Measurements from ENCODE around the gene TOP2A.

TOP2A gene

DNA sequence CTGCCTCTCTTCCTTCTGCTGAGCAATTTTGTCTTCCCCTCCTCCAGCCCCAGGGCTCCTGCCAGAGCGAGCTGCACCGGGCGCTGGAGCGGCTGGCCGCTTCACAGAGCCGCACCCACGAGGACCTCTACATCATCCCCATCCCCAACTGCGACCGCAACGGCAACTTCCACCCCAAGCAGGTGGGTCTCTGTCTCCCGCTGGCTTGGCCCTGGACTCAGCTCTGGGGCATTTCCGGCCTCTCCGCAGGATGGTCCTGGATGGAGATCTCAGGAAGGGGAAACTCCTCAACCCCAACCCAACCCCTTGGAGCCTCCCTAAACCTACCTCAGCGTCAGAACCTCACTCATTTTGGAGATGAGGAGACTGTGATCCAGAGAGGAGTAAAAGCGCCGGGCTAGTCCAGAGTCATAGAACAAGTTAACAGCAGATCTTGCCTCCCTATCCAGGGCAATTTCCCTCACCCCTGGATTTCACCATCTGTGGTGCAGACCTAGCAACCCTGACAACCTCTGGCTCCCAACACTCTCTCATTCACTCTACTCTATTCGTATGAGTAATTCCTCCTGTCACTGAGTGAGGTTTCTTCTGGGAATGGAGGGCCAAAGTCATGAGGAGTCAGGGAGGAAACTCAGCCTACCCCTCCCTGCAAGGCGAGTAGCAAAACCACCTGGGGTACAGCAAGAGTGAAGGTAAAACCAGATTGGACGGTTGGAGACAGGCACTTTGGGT lies 36.4 kb upstream of the TOP2A start:
- no peak for DNase-seq

DNA sequence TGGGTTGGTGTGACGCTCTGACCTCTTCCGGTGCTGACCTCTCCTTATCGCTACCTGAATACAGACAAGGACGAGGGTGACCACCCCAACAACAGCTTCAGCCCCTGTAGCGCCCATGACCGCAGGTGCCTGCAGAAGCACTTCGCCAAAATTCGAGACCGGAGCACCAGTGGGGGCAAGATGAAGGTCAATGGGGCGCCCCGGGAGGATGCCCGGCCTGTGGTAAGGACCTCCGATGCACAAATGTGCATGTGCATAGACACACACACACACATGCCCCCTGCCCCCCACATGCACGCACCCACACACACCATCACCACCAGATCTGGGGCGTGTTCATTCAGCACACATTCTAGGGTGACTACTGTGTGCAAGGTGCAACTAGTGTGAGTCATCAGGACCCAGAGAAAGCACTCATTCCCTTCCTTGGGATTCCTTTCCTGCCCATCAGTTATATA lies 35.3 kb upstream of the TOP2A start:
- no peak for DNase-seq

DNA sequence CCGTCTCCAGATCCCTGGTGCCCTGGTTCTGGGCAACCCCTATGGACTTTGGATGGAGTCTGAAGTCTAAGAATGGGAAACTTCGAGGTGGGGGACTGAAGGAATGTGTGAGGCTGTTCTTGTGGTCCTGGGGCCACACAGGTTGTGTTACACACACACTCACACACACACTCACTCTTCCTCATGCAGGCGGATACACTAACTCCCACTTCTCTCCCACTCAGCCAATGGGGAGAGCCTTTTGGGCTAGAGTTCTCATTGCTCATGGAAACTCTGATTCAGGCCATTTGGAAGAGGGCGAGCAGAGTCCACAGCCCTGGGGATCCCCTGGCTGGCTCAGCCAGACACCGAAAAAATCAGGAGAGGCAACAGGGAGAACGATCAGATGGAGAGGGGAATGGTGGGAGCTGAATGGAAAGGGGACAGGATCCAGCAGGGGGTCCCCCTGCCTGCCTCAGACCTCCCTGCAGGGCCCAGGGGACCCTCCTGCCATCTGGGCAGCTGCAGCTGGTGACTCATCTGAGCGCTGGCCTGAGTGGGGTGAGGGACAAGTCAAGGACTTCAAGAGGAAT lies 34.6 kb upstream of the TOP2A start:
- no peak for DNase-seq

DNA sequence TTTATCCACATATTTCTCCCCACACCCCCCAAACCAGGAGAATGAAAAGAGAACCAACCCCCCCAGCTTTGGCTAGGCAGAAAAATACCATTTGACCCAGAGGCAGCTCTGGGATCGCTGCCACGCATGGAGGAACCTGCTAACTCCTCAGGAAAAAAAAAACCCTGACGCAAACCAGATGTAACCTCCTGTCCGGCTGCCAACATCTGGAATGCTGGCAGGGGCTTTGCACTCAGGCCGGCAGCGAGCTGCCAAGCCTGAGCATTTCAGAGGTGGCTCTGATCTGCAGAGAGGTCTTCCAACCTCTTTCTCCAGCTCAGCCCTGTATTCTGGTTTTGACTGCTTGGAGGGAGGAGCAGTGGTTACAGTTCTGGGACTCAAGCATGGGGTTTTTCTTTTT lies 33.7 kb upstream of the TOP2A start:
- no peak for DNase-seq

DNA sequence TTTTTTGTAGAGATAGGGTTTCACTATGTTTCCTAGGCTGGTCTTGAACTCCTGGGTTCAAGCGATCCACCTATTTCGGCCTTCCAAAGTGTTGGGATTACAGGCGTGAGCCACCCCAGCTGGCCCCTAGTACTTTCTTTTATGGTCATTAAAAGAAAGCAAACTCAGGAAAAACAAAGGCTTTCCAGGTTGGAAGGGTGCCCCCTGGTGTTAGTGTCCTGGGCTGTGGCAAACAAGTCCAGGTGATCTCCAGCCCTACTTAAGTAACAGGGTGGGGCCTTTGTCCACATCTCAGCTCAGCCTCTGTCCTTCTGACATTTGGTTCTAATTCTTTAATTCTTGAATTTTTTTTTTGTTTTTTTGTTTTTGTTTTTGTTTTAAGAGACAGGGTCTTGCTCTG lies 32.5 kb upstream of the TOP2A start:
- DNase-seq, result no peak

DNA sequence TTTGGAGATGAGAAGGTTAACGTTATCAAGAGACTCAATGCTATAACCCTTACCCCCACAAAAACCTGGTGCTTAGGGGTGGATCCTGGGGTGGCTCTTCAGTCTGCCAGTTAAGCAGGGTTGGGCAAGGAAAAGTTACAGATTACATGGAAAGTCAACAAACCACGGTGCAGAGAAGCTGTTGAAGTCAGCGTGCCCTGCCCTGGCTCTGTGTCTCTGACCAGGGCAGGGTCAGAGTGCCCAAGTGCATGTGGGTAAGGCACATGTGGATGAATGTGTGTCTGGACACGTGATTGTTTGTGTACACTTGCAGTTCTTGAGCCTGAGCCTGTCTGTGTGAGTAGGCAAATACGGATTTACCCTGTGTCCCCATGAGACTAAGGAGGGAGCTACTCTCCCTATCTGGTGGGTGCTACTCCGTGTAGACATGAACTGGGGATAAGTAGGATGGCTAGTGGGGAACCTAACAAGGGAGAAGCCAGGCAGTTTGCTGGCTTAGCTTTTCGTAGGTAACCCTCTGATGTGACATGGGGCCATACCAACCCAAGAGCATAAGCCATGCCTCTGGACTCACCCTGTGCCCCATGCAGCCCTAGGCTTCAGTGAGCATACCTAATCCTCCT lies 31.1 kb upstream of the TOP2A start:
- DNase-seq, result no peak

DNA sequence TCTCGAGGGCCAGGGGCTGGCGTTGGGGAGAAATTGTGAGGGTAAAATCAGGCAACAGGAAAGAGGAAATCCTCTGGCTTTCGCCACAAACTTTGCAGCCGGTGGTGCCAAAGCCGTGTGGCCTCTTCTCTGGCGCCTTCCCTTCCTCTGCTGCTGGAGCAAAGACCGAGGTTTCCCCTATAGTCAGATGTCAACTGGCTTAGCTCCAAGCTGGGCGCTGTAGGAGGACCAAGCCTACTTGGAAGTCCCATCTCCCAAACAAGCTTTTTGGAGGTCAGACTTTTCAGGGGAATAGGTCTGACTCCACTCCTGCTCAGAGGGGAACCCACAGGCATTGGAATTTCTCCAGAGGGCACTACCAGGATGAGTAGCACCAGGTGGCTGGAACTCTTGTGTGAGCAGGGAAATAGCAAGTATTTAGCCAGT lies 30.5 kb upstream of the TOP2A start:
- DNase-seq, result no peak

DNA sequence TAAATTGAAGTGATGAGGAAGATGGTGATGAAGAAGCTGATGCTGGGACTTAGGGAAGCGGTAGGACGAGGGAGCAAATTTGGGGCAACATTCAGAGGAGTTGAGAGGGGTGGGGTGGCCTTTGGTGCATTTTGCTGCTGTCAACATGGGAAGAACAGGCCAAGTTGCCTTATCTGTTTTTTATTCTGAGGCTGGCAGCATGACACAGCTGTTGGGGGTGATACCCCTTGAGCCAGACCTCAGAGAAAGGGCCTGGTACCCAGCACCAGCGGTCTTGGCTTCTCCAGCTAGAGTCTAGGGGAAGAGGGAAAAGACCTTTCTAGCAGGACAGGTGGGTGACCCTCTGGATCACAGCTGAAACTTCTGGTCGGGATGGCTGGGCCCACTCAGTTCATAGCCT lies 30.1 kb upstream of the TOP2A start:
- no peak for DNase-seq

DNA sequence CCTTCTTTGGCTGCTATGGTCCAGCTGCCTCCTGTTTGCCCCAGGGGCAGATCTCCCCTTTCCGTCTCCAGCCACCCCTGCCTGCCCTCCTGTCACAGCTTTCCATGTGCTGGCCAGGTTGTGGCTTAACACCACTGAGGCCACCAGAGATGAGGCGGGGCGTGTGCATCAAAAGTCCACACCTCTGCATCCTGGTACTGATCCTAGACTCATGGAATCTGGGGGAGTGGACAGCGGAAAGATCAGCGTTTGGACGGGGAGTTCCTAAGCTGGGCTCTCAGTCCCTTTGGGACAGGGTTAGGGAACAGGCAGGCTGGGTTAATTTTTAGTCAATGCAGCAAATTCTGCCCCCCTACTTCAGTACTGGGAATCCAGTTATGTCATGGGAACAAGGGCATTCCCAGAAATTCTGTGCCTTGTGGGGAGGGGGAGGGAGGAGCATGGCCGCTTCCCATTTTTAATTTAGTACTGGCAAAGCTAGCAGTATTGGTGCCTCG lies 29.5 kb upstream of the TOP2A start:
- DNase-seq, result no peak

DNA sequence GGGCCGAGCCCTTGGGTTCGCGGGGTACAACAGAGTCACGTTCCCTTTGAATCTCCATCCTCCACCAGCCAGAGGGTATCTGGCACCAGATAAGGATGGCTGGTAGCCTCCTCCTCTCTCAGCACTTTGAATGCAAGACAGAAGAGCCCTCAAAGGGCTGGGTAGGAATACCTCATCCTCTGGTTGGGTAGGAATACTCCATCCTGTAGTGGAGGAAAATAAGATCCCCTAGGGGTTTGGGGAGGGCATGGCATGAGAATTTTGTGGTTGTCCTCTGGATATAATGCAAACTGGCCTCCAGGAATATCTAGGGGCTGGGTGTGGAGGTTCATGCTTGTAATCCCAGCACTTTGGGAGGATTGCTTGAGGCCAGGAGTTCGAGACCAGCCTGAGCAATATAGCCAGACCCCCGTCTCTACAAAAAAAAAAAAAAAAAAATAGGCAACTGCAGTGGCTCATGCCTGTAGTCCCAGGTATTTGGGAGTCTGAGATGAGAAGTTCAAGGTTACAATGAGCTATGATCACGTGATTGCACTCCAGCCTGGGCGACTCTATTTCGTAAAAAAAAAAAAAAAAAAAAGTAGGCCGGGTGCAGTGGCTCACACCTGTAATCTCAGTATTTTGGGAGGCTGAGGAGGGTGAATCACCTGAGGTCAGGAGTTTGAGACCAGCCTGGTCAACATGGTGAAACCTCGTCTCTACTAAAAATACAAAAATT lies 28.2 kb upstream of the TOP2A start:
- no peak for DNase-seq

DNA sequence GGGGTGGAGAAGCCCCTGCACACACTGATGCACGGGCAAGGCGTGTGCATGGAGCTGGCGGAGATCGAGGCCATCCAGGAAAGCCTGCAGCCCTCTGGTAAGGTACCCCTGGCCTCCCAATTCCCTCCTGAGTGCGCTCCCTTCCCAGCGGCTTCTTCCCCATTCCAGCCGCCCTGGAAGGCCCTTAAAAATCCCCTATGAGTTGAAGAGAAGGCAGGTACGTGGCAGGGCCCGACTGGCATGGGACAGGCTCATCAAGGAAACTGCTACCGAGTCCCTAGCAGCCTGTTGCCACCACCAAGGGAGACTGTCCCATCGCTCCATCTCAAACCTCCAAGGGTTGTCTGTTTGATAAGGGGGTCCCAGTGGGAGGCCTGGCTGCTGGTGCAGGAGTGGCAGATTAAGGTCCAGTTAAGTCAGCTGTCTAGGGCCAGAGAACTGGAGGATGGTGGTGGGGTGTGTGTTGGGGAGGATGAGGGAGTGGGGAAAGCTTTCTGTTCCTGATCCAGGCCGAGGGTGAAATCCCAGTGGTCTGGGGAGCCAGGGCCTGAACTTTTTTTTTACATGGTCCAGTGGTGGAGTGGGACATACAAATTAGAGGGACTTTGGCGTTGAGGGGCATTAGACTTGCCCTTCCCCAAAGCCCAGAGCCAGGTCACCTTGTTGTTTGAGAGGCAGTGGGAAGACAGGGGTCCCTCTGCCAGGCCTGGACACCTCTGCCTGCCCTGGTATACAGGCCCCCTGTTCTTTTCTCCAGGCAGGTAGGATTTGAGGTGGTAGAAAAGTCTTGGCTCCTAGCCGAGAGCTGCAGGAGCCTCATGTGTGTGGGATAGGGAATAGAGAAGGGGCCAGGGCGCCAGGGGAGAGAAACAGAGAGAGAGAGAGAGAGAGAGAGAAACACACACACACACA lies 26.5 kb upstream of the TOP2A start:
- DNase-seq, result no peak

DNA sequence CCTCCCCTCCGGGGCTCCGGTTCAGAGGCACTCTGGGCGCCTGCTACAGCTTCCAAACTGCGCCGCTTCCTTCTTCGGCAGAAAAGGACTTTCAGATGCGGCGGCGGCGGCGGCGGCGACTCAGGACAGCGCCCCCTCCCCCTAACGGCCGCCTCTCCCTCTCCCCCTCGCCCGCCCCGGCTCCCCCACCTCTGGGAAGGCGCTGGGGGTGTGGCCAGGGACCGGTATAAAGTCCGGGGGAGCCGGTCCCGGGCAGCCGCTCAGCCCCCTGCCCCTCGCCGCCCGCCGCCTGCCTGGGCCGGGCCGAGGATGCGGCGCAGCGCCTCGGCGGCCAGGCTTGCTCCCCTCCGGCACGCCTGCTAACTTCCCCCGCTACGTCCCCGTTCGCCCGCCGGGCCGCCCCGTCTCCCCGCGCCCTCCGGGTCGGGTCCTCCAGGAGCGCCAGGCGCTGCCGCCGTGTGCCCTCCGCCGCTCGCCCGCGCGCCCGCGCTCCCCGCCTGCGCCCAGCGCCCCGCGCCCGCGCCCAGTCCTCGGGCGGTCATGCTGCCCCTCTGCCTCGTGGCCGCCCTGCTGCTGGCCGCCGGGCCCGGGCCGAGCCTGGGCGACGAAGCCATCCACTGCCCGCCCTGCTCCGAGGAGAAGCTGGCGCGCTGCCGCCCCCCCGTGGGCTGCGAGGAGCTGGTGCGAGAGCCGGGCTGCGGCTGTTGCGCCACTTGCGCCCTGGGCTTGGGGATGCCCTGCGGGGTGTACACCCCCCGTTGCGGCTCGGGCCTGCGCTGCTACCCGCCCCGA lies 25.7 kb upstream of the TOP2A start, which contains the start of gene IGFBP4:
TSS of gene IGFBP4 (plus strand) at position 255 of the 792 bp plus-strand sequence. CDS start at position 541, 286 bp downstream.
- DNase-seq, result no peak

DNA sequence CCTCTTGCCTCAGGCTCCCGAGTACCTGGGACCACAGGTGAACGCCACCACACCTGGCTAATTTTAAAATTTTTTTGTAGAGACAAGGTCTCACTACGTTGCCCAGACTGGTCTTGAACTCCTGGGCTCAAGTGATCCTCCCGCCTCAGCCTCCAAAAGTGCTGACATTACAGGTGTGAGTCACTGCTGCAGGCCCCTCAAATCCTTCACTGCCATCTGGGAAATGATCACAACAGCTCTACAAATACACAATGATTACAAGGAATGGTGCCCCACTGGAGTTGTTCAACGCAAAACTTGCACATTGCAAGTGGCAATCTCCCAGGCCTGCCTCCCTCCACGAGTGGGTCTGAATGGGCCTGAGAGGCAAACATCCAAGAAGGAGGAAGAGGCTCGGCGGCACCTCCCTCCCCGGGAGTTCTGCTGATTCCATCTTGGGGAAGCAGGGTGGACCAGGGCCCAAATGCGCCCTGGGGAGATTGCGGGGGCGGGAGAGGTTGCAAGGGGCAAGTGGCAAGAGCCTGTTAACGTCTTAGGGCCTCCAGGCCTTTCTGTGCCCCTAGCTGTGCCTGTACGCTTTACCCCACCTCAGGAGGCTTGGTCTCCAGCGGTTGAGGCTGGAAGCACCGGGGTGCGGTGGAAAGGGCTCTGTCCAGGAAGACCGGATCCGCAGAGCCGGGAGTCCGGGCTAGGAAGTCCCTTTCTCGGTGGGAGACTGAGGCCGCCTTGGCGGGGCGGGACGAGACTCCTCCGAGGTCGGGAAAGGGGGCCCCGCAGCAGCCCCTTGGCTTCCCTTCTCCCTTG lies 24.9 kb upstream of the TOP2A start:
- no peak for DNase-seq

DNA sequence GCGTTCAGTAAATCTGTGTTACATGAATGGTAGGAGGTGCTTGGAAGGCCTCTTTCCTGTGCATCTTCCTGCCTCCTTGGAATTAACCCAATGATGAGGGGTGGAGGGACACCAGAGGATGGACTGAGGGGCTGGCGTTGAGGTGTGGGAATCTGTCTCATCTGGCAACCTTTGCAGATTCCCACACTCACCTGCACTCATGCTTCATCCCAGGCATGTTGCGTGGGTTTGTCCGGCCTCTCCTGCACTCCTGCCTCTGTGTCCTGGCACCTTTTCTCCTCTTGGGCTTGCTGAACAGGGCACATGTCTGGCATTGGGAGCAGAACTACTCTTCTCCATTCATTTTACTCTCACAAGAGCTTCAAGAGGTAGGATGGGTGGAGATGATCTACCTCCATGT lies 22.5 kb upstream of the TOP2A start:
- no peak for DNase-seq

DNA sequence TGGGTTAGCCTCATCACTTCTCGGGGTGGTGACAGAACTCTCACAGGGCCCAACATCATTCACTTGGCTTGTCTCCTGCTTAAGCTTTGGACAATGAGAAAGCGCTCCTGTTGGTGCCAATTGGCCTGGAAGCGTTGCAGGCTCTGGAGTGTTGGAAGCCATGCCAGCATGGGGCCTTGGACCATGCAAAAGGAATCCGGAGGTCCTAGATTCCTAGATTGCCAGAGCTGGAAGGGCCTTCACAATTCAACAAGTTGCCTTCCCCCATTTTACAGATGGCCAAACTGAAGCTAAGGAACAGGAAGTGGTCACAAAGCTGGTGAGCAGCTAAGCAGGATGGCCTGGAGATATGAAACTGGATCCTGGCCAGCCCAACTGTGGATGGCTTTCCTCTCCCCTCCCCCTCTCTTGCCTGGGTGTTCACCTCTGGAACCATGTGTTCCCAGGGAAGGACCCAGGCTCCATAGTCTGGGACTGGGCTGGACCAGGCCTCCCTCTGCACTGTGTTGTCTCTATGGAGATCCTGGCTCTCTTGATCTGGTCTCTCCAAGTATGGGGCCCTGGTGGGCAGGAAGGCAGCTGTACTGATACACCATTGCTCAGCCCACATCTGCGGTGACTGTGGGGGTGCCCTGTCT lies 19.5 kb upstream of the TOP2A start:
- no peak for DNase-seq

DNA sequence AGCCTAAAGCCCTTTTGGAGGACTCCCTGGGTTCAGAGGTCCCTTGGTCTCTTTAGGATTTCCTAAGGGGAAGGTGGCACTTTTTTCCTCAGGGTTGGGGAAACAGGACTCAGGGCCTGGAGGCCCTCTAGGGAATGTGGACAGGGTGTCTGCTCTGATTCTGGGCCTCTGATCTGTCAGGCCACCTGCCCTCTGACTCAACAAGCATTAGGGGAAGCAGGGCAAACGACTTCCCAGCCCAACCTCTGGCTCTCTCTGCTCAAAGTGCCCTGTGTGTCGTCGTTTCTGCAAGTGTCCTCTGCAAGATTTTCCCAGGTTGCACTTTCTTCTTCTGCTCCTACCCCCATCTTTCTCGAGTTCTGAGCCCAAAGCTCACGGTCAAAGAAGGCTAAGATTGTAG lies 18.9 kb upstream of the TOP2A start:
- no peak for DNase-seq

DNA sequence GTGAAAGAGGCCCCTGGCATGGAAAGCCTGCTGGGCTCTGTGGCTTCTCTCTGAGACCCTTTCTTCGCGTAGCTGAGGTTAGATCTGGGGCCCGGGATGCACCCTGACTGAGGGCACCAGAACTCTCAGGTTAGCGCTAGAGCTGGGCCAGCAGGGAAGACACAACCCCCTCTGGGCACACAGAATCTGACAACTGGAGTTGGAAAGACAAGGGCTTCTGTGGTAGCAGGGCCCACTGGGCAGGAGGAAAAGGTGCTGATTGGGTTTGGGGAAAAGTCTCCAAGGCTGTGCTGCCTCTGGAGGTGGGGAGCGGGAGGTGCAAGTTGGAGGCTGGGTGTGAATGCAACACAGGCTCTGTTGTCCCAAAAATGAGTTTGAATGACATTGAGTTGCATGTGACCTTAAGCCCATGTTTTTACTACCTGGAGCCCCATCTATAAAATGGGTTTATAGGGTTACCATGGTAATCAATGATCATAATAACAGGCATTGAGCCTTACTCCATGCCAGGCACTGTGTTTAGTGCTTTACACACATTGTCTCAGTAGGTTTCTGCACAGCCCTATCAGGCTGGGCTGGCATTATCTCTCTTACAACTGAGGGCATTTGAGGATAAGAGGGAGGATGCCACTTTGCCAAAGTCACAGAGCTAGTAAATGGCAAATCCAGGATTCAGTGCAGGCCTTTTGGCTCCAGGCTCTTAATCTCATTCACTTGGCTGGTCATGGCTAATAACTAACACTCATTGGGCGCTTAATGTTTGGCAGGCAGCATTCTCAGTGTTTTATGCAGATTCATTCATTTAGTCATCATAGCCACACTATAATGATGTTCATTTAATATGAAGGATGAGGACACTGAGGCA lies 16.1 kb upstream of the TOP2A start:
- DNase-seq, result no peak

DNA sequence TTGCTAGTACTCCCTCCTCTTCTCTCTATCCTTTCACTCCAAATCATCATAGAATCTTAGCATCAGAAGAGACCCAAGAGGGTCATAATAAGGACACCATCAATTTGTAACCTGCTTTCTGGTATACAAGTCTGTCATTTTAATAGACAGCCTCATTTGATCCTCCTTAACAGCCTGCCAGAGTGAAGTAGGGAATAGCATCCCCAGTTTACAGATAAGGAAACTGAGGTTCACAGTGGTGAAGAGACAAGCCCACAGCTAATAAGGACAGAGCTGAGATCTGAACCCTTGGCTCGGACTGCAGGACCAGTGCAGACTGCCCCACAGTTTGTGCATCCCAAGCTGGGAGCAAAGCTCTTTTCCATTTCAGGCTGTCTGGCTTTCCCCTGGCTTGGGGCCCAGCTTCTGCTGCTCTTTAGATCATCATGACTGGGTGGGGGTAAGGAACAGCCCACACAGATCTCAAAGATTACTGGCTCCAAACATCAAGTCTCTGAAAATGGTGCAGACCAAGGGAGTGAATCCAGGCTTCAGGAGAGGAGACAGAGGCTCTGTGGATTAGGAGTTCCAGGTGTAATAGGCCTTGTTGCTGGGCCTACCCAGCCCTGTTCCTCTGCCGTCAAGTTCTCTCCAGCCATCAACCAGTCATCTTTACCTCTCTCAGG lies 15.3 kb upstream of the TOP2A start:
- DNase-seq, result no peak

DNA sequence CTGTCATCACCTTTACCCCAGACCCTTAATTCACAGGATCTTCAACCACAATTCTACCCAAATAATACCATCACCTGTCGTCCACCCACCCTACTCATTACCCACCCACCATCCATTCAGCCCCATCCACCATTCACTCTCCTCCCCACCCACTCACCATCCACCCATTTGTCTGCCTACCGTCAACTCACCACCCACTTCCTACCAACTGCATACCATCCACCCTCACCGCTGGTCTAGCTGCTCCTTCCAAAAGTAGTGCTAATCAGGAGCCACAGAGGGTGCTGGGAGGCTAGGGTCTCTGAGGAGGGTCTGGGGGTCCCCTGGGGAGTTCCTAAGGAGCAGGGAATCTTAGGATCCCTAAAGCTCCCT lies 13.5 kb upstream of the TOP2A start:
- no peak for DNase-seq

Data from SIG-M5 (cell line).